ENCODE measurements around the gene MTUS2.

The MTUS2 gene

GRCh38 chr13:29482504-29482903, 662.4 kb downstream of the MTUS2 start:
- H3K4me1 ChIP-seq (ENCODE audit: low read length): no peaks in the 10 kb centered on the region
- no peak for DNase-seq

GRCh38 chr13:29483211-29483610, 663.1 kb downstream of the MTUS2 start:
- no peak for TF ChIP-seq EZH2 (optimal IDR thresholded peaks at IDR 0.05; ENCODE audit: low read depth, low read length)
- TF ChIP-seq EZH2phosphoT487 (IDR thresholded peaks at IDR 0.05; ENCODE audit: low read length): no peak
- TF ChIP-seq CTCF (IDR thresholded peaks at IDR 0.05; ENCODE audit: low read length): no peak
- no peaks in the 10 kb centered on the region for H3K79me2 ChIP-seq (ENCODE audit: low read length)
- H3K27ac ChIP-seq (ENCODE audit: low read length): no peak overlapping the region
- no peaks in the 10 kb centered on the region for H3K4me1 ChIP-seq (ENCODE audit: low read length)
- no peaks in the 10 kb centered on the region for H3K9me3 ChIP-seq (replicated peaks; ENCODE audit: insufficient read depth, low read length)
- no peaks in the 10 kb centered on the region for H3K36me3 ChIP-seq (replicated peaks; ENCODE audit: insufficient read depth, low read length)
- H4K20me1 ChIP-seq (ENCODE audit: insufficient read depth, low read length): no peaks in the 10 kb centered on the region
- H3K4me2 ChIP-seq (ENCODE audit: low read depth, low read length): no peak overlapping the region
- no peaks in the 10 kb centered on the region for H3K9me2 ChIP-seq (replicated peaks; ENCODE audit: insufficient read depth, low read length)
- no peak for DNase-seq
- no peak overlapping the region for H3K4me3 ChIP-seq (ENCODE audit: low read length)
- no peak overlapping the region for H2AFZ ChIP-seq (ENCODE audit: low read length)
- no peaks in the 10 kb centered on the region for H3K27me3 ChIP-seq (replicated peaks; ENCODE audit: insufficient read depth, low read length)
- H3K9ac ChIP-seq (ENCODE audit: low read length): no peak overlapping the region
- no peaks in the 10 kb centered on the region for H3F3A ChIP-seq (ENCODE audit: insufficient read depth, low read length)

More at GRCh38 chr13:29482504-29482903, 662.4 kb downstream of the MTUS2 start:
- H3K36me3 ChIP-seq (replicated peaks; ENCODE audit: insufficient read depth, low read length): no peaks in the 10 kb centered on the region
- H3K4me2 ChIP-seq (ENCODE audit: low read depth, low read length): no peak overlapping the region
- H3K27me3 ChIP-seq (replicated peaks; ENCODE audit: insufficient read depth, low read length): no peaks in the 10 kb centered on the region
- H3F3A ChIP-seq (ENCODE audit: insufficient read depth, low read length): no peaks in the 10 kb centered on the region
- no peak overlapping the region for H3K9ac ChIP-seq (ENCODE audit: low read length)
- H3K27ac ChIP-seq (ENCODE audit: low read length): no peak overlapping the region
- no peaks in the 10 kb centered on the region for H3K9me3 ChIP-seq (replicated peaks; ENCODE audit: insufficient read depth, low read length)
- TF ChIP-seq EZH2 (optimal IDR thresholded peaks at IDR 0.05; ENCODE audit: low read depth, low read length) (no peak), CTCF (IDR thresholded peaks at IDR 0.05; ENCODE audit: low read length) (no peak), EZH2phosphoT487 (IDR thresholded peaks at IDR 0.05; ENCODE audit: low read length) (no peak)
- no peaks in the 10 kb centered on the region for H3K79me2 ChIP-seq (ENCODE audit: low read length)
- no peaks in the 10 kb centered on the region for H4K20me1 ChIP-seq (ENCODE audit: insufficient read depth, low read length)
- H3K4me3 ChIP-seq (ENCODE audit: low read length): no peak overlapping the region
- no peaks in the 10 kb centered on the region for H3K9me2 ChIP-seq (replicated peaks; ENCODE audit: insufficient read depth, low read length)
- H2AFZ ChIP-seq (ENCODE audit: low read length): no peak overlapping the region

GRCh38 chr13:29483623-29484022, 663.5 kb downstream of the MTUS2 start:
- Histone ChIP-seq H3K9me3 (replicated peaks; ENCODE audit: insufficient read depth, low read length) (no peaks in the 10 kb centered on the region), H3K36me3 (replicated peaks; ENCODE audit: insufficient read depth, low read length) (no peaks in the 10 kb centered on the region), H3F3A (ENCODE audit: insufficient read depth, low read length) (no peaks in the 10 kb centered on the region), H3K4me1 (ENCODE audit: low read length) (no peaks in the 10 kb centered on the region), H3K9me2 (replicated peaks; ENCODE audit: insufficient read depth, low read length) (no peaks in the 10 kb centered on the region), H4K20me1 (ENCODE audit: insufficient read depth, low read length) (no peaks in the 10 kb centered on the region), H3K79me2 (ENCODE audit: low read length) (no peaks in the 10 kb centered on the region), H3K27me3 (replicated peaks; ENCODE audit: insufficient read depth, low read length) (no peaks in the 10 kb centered on the region), H3K27ac (ENCODE audit: low read length) (no peak overlapping the region), H2AFZ (ENCODE audit: low read length) (no peak overlapping the region), H3K4me3 (ENCODE audit: low read length) (no peak overlapping the region), H3K9ac (ENCODE audit: low read length) (no peak overlapping the region), H3K4me2 (ENCODE audit: low read depth, low read length) (no peak overlapping the region)
- TF ChIP-seq EZH2 (optimal IDR thresholded peaks at IDR 0.05; ENCODE audit: low read depth, low read length) (no peak), EZH2phosphoT487 (IDR thresholded peaks at IDR 0.05; ENCODE audit: low read length) (no peak), CTCF (IDR thresholded peaks at IDR 0.05; ENCODE audit: low read length) (no peak)
- DNase-seq: no peak

Measured in MM.1S (cell line).